ENCODE measurements around the gene CRACR2A.

The CRACR2A gene

DNA sequence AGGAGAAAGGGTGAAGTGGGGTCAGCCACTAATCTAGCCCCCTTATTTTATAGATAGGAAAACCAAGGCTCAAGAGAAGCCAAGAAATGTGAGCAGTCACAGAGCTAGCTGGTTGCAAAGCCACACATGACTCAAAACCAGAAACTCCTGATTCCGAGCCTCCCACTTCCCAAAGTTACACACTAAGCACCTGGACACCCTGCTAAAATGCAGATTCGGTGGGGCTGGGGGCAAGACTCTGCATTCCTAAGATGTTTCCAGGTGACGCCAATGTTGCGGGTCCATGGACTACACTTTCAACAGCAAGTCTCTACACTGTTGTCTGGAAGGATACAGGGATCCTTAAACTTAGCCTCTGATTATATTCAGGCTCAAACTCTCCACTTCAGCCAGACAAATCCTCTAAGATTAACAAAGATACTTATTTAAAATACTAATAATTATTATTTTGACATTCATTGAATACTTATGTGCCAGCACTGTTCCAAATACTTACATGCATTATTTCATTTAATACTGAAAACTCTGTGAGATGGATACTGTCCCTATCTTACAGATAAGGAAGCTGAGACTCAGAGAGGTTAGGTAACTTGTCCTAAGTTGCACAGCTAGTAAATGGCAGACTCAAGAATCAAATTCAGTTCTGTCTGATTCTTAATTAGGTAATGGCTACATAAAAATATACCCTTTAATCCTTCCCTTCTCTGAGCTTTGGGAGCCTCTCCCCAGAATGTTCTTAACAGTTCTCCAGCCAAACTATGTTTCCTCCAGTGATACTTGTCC lies 81.4 kb downstream of the CRACR2A start:
- ATAC-seq (ENCODE audit: low read depth) (no peak), DNase-seq (ENCODE audit: low spot score in 2 of 2) (no peak)
- Mint-ChIP-seq H3K4me1 (no peaks in the 10 kb centered on the region), H3K36me3 (peaks cover 34% of the 10 kb centered on the region), H3K27ac (no peak overlapping the region), H3K4me3 (no peak overlapping the region), H3K27me3 (no peaks in the 10 kb centered on the region), H3K9me3 (no peaks in the 10 kb centered on the region)

GRCh38 chr12:3670083-3670620 lies 82.8 kb downstream of the CRACR2A start:
- Mint-ChIP-seq H3K4me1 (no peaks in the 10 kb centered on the region), H3K4me3 (no peak overlapping the region), H3K27ac (no peak overlapping the region), H3K27me3 (no peaks in the 10 kb centered on the region), H3K9me3 (no peaks in the 10 kb centered on the region), H3K36me3 (peaks cover 39% of the 10 kb centered on the region)
- ATAC-seq (ENCODE audit: low read depth) (no peak), DNase-seq (ENCODE audit: low spot score in 2 of 2) (no peak)

GRCh38 chr12:3669594-3669993 lies 83.3 kb downstream of the CRACR2A start:
- no peaks in the 10 kb centered on the region for H3K9me3 Mint-ChIP-seq
- H3K4me3 Mint-ChIP-seq, result no peak overlapping the region
- DNase-seq (ENCODE audit: low spot score in 2 of 2) (no peak), ATAC-seq (ENCODE audit: low read depth) (no peak)
- no peaks in the 10 kb centered on the region for H3K27me3 Mint-ChIP-seq
- H3K27ac Mint-ChIP-seq, result no peak overlapping the region
- H3K4me1 Mint-ChIP-seq, result no peaks in the 10 kb centered on the region
- H3K36me3 Mint-ChIP-seq, result peaks cover 40% of the 10 kb centered on the region

DNA sequence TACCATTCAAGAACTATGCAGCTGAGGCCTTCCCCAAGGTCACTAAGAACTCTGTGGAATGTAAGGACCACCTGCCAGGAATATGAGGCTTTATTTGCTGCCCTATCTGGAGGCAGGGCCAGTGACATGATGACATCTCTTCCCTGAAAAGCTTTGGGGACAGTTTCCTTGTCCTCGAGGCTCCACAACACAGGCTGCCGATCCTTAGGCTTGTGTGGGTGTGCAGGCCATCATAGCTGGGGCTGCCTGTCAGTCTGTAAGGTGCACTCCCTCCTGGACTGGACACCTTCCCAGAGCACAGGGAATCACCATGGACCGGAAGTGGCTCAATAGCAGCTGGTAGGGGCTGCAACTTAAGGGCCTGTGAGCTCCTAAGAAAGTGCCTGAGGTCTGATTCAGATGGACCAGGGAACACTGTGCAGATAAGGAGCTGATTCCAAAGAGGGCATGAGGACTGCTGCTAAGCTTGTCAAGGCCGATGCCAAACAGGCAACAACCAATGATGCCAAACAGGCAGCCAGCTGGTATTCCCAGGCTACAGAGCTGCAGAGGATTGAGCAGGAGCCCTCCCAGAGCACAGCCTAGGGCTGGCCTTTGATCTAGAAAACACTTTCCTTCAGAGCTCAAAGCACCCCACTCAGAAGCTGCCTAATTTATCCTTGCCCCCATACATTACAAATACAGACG lies 84.3 kb downstream of the CRACR2A start:
- Mint-ChIP-seq H3K27ac (no peak overlapping the region), H3K4me1 (no peaks in the 10 kb centered on the region), H3K36me3 (peaks cover 40% of the 10 kb centered on the region), H3K27me3 (no peaks in the 10 kb centered on the region), H3K4me3 (no peak overlapping the region), H3K9me3 (no peaks in the 10 kb centered on the region)
- ATAC-seq (ENCODE audit: low read depth) (no peak), DNase-seq (ENCODE audit: low spot score in 2 of 2) (no peak)

DNA sequence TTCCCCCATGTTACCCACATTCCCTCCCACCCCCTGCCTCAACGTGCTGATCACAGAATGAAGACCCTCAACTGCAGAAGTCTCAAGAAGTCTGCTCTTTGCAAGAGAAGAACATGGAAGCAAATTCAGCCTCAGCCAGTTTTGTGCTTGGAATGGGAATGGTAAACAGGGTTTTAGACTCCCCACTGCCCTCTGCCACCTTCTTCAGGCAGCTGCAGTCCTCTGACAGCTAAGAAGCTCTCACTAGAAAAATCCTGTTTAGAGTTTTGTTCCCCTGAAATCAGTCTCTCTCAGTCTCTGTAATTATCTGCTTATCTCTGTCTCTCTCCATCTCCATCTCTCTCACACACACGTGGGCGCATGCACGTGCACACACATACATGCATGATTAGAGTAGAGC lies 85.4 kb downstream of the CRACR2A start:
- Mint-ChIP-seq H3K27me3 (no peaks in the 10 kb centered on the region), H3K9me3 (no peaks in the 10 kb centered on the region), H3K4me3 (no peak overlapping the region), H3K4me1 (no peaks in the 10 kb centered on the region), H3K36me3 (peaks cover 32% of the 10 kb centered on the region), H3K27ac (no peak overlapping the region)
- DNase-seq (ENCODE audit: low spot score in 2 of 2) (no peak), ATAC-seq (ENCODE audit: low read depth) (no peak)

DNA sequence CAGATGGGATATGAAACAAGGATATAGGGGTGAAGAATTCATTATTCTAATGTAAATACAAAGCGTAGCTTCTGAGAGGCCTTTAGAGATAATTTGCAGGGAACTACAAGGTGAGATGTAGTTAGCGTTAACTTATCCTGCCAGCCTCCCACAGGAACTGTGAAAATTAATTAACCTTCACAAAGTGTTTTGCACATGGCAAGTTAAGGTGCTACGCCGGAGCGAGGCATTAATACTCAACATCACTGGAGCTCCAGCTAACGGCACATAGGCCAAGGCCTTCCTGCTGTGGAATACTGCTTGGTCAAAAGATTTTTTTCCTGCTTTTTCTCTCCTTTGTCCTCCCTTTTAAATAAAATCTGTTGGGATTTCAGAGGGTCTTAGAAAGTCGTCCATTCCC lies 86.5 kb downstream of the CRACR2A start:
- Mint-ChIP-seq H3K36me3 (peaks cover 30% of the 10 kb centered on the region), H3K4me1 (no peaks in the 10 kb centered on the region)
- ATAC-seq (ENCODE audit: low read depth), result no peak

GRCh38 chr12:3662521-3662921 lies 90.4 kb downstream of the CRACR2A start:
- no peaks in the 10 kb centered on the region for H3K27me3 Mint-ChIP-seq
- no peak for ATAC-seq (ENCODE audit: low read depth)
- no peak overlapping the region for H3K27ac Mint-ChIP-seq
- H3K36me3 Mint-ChIP-seq, result peaks cover 45% of the 10 kb centered on the region
- no peak for DNase-seq (ENCODE audit: low spot score in 2 of 2)
- no peaks in the 10 kb centered on the region for H3K4me1 Mint-ChIP-seq
- no peak overlapping the region for H3K4me3 Mint-ChIP-seq
- no peaks in the 10 kb centered on the region for H3K9me3 Mint-ChIP-seq

More for the DNA sequence above, 86.5 kb downstream of the CRACR2A start:
- Mint-ChIP-seq H3K27ac (no peak overlapping the region), H3K9me3 (no peaks in the 10 kb centered on the region), H3K27me3 (no peaks in the 10 kb centered on the region), H3K4me3 (no peak overlapping the region)
- no peak for DNase-seq (ENCODE audit: low spot score in 2 of 2)

DNA sequence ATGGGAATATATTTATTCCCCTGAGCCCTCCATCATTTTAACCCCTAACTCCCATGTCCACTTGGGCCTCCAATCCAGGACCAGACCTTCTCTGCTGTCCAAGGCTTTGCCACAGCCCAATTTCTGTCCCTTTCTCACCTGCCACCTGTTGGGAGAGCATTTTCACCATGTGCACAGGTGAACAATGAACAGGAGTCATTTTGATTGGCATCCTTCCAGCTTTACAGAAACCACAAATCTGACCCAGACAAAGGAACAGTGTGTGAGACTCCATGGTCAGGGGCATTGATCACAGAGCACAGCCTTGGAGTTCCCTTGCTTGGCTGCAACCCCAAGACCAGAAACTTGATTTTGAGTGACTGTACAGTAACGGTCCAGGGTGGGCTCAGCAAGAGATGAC lies 91.9 kb downstream of the CRACR2A start:
- no peaks in the 10 kb centered on the region for H3K4me1 Mint-ChIP-seq
- no peak overlapping the region for H3K27ac Mint-ChIP-seq
- no peaks in the 10 kb centered on the region for H3K9me3 Mint-ChIP-seq
- H3K36me3 Mint-ChIP-seq, result peaks cover 40% of the 10 kb centered on the region
- DNase-seq (ENCODE audit: low spot score in 2 of 2), result no peak
- no peaks in the 10 kb centered on the region for H3K27me3 Mint-ChIP-seq
- H3K4me3 Mint-ChIP-seq, result no peak overlapping the region
- no peak for ATAC-seq (ENCODE audit: low read depth)

DNA sequence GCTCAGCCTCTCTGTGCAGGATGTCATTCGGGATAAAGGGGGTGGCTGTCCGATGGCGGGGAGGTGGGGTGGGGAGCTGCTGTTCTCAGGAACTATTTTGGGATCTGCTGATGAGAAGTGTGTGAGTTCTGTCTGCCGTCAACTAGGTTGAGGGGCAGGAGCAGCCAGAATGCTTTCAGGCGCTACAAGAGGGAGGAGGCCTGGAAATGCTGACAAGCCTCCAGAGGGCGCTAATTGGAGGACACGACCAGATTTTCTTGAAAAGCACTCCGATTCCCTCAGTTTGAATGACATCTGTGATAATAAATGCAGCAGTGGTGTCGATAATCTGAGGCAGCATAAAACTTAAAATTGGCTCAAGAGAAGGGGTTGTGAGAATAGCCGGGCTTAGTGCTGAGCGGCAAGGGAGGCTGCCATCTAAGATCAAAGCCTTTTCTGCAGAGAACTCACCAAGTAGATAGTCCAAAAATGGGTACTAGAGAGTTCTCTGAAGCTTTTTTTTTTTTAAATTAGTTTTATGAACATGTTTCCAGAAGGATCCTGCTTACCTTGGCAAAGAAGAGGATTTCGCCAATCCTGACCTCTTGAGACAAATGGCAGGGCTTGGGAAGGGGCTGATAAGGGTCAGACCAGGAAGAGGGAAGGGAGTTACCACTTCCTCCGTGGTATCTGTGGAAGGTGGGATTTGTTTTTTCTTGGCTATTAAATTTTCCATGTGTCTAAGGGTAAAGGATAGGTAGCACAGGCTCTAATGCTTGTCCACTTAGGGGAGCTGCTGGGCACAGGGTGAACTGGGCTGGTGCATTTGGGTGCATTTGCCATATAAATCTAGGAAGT lies 94.4 kb downstream of the CRACR2A start:
- Mint-ChIP-seq H3K4me1 (no peaks in the 10 kb centered on the region), H3K27ac (no peak overlapping the region), H3K27me3 (no peaks in the 10 kb centered on the region), H3K4me3 (no peak overlapping the region), H3K9me3 (no peaks in the 10 kb centered on the region), H3K36me3 (peaks cover 43% of the 10 kb centered on the region)
- DNase-seq (ENCODE audit: low spot score in 2 of 2) (peak in 1 of 2 donors; percentile 6), ATAC-seq (ENCODE audit: low read depth) (no peak)

DNA sequence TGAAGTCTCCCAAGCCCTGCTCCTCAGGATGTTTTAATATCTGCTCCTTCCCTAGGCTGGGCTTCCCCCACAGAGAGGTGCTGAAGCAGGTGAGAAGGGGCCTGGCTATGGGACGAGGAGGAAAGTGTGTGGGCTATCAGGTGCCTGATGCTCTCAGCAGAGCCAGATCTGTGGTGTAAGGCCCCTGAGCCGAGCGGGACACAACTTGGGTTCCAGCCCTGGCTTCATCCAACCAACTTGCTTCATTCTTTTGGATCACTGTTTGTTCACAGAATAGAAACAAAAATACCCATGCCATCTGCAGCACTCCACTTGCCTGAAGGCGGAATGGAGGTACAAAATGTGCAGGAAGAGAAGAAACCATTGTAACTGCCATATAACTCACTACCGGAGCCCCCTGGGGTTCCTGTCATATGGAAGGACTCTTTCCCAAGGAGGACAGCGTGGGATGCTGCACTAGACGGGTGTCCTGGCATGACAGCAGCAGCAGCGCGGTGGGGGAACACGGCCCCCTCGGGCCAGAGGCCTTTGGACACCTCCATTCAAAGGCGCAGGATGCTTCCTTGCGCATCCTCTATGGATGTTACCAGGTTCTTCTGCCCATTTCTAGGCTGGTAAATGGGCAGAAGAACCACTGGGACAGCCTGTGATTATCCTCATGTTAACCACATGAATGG lies 95.8 kb downstream of the CRACR2A start:
- Mint-ChIP-seq H3K4me3 (no peak overlapping the region), H3K4me1 (no peaks in the 10 kb centered on the region), H3K27me3 (no peaks in the 10 kb centered on the region), H3K27ac (no peak overlapping the region), H3K9me3 (no peaks in the 10 kb centered on the region), H3K36me3 (peaks cover 49% of the 10 kb centered on the region)
- no peak for DNase-seq (ENCODE audit: low spot score in 2 of 2)
- no peak for ATAC-seq (ENCODE audit: low read depth)

DNA sequence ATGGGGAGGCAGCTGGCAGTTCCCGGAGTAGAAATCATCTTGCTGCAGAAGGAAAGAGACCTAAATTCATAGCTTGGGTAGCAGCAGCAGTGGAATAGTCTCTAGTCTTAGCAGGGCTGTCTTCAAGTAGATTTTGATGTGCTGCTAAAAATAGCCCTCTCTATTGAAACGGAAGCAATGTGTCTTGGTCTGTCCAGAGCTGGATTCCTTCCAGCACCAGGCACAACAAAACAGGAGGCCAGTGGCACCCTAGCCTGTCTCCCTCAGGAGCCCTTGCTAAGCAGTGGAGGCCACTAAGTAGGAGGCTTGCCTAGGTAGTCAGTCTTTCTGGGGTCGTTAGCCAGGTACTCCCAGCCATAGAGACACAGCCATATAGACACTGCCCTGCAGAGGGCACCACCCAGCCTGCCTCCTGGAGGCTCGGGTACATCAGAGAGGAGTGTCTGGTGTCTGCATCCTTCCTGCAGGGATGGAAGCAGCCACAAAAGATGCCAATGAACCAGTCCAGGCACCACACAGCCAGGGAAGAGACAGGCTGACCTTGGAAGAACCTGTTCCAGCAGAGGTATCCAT lies 97.5 kb downstream of the CRACR2A start:
- DNase-seq (ENCODE audit: low spot score in 2 of 2), result no peak
- H3K9me3 Mint-ChIP-seq, result no peaks in the 10 kb centered on the region
- H3K4me1 Mint-ChIP-seq, result no peaks in the 10 kb centered on the region
- peaks cover 49% of the 10 kb centered on the region for H3K36me3 Mint-ChIP-seq
- no peak for ATAC-seq (ENCODE audit: low read depth)
- no peak overlapping the region for H3K27ac Mint-ChIP-seq
- H3K27me3 Mint-ChIP-seq, result no peaks in the 10 kb centered on the region
- H3K4me3 Mint-ChIP-seq, result no peak overlapping the region

DNA sequence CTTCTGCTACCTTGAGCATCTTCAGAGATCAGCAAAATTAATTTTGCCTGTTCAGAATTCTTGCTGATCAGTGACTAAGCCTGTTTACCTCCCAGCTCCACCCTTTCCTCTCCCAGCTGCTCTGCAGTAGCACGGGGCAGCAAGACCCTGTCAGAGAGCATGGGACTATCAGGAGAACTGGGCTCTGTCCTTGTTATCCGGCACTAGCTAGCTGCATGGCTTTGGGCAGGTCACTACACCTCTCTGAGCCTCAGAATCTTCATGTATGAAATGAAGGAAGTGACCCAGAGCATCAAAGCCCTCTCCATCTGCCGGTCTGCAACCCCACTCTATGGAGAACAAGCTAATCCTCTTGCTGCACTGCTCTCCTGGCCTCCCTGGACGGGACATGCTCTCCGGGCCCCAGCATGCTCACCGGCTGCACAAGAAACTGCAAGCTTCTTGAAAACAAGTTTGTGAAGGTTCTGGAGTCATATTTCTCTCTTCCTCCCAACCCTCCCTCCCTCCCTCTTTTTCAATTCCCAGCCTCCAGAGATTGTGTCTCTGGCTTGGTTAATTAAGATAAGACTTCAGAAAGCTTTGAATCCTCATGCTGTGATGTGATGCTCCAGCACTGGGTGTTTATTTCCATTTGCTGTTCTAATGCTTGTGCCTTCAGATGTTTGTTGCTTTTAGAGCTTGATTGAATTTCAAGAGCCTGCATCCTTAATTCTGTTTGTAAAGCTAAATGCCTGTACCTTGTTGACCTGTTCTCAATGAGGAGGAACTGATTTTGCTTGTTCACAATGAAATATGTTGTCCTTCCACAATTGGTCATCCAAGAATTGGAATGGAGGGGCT lies 101.1 kb downstream of the CRACR2A start:
- ATAC-seq (ENCODE audit: low read depth) (no peak), DNase-seq (ENCODE audit: low spot score in 2 of 2) (no peak)
- Mint-ChIP-seq H3K4me1 (no peaks in the 10 kb centered on the region), H3K36me3 (peaks cover 44% of the 10 kb centered on the region), H3K27ac (peak overlapping the region; percentile 20), H3K4me3 (no peak overlapping the region), H3K9me3 (no peaks in the 10 kb centered on the region), H3K27me3 (no peaks in the 10 kb centered on the region)

- no peaks in the 10 kb centered on the region for H3K9me3 Mint-ChIP-seq
- ATAC-seq (ENCODE audit: low read depth) (no peak), DNase-seq (ENCODE audit: low spot score in 2 of 2) (no peak)
- H3K27ac Mint-ChIP-seq, result no peak overlapping the region
- H3K36me3 Mint-ChIP-seq, result peaks cover 35% of the 10 kb centered on the region
- H3K4me1 Mint-ChIP-seq, result no peaks in the 10 kb centered on the region
- no peak overlapping the region for H3K4me3 Mint-ChIP-seq
- no peaks in the 10 kb centered on the region for H3K27me3 Mint-ChIP-seq
Observed at GRCh38 chr12:3647504-3647903, 105.4 kb downstream of the CRACR2A start.

Data from memory B cell (primary cell).